M059J (cell line): Measurements from ENCODE around the gene PDS5B. TPM values are rescaled to one million over a fixed set of nuclear protein-coding genes. Genes with fewer than 3 reads are reported as not detected.

Source experiments
- DNase-seq: peaks from one replicate; pipeline ENCODE4 v3.0.0-alpha.2; 2012; ENCODE audit warnings: low read depth
- total RNA-seq: library from RNA; depleted of rRNA; stranded (reverse); fragments of >200 nt; shearing (Covaris generic); gene quantifications from 2 replicates; pipeline ENCODE4 v1.2.3, GENCODE V29; 2014

PDS5B gene
- total RNA-seq, 1 experiment from 2014 or later, result 22.7 TPM

- no peak for DNase-seq
Measured at GRCh38 chr13:32590266-32590665, 4.0 kb downstream of the PDS5B start.

- no peak for DNase-seq
Measured at GRCh38 chr13:32592082-32592481, 5.8 kb downstream of the PDS5B start.

GRCh38 chr13:32594157-32594738 lies 8.0 kb downstream of the PDS5B start:
- DNase-seq, result peak; percentile 58

GRCh38 chr13:32595306-32595705 lies 9.1 kb downstream of the PDS5B start:
- DNase-seq, result no peak

GRCh38 chr13:32600890-32601289 lies 14.6 kb downstream of the PDS5B start:
- DNase-seq, result no peak

GRCh38 chr13:32609428-32609827 lies 23.2 kb downstream of the PDS5B start:
- DNase-seq, result no peak

- DNase-seq, result no peak
Measured at GRCh38 chr13:32610538-32610937, 24.3 kb downstream of the PDS5B start.

GRCh38 chr13:32610977-32611376 lies 24.7 kb downstream of the PDS5B start:
- no peak for DNase-seq

GRCh38 chr13:32616883-32617511 lies 30.7 kb downstream of the PDS5B start:
- DNase-seq, result no peak

- no peak for DNase-seq
Measured at GRCh38 chr13:32622827-32623226, 36.6 kb downstream of the PDS5B start.

- DNase-seq, result no peak
Measured at GRCh38 chr13:32624441-32624840, 38.2 kb downstream of the PDS5B start.

- no peak for DNase-seq
Measured at GRCh38 chr13:32627793-32628192, 41.5 kb downstream of the PDS5B start.

GRCh38 chr13:32629313-32629712 lies 43.1 kb downstream of the PDS5B start:
- DNase-seq, result peak; percentile 59

GRCh38 chr13:32629866-32630265 lies 43.6 kb downstream of the PDS5B start:
- no peak for DNase-seq

- DNase-seq, result no peak
Measured at GRCh38 chr13:32632343-32632909, 46.2 kb downstream of the PDS5B start.

GRCh38 chr13:32636711-32637110 lies 50.5 kb downstream of the PDS5B start:
- no peak for DNase-seq

- no peak for DNase-seq
Measured at GRCh38 chr13:32638739-32639138, 52.5 kb downstream of the PDS5B start.

- DNase-seq, result peak; percentile 57
Measured at GRCh38 chr13:32639502-32640105, 53.4 kb downstream of the PDS5B start.

- DNase-seq, result no peak
Measured at GRCh38 chr13:32642316-32642715, 56.1 kb downstream of the PDS5B start.

- no peak for DNase-seq
Measured at GRCh38 chr13:32642858-32643257, 56.6 kb downstream of the PDS5B start.

- DNase-seq, result no peak
Measured at GRCh38 chr13:32645854-32646253, 59.6 kb downstream of the PDS5B start.

GRCh38 chr13:32647926-32648325 lies 61.7 kb downstream of the PDS5B start:
- DNase-seq, result no peak

GRCh38 chr13:32650705-32651311 lies 64.6 kb downstream of the PDS5B start:
- peak; percentile 72 for DNase-seq
